GM19468 (cell line): ENCODE results near the gene ELAPOR2.
"Not testable (repeated sequence)": the region's sequence is repeated elsewhere in the genome, so short reads cannot be mapped to it uniquely, and the experiment has no call there.

Experiments used
- ATAC-seq: cut with Tn5 transposase; IDR thresholded peaks from one replicate; pipeline ENCODE4 v1.9.1; 2021; ENCODE audit warnings: mild to moderate bottlenecking, moderate library complexity, moderate number of reproducible peaks; ENCODE audit not compliant: unreplicated experiment; ENCODE audit errors: extremely low read depth

ELAPOR2 gene

GRCh38 chr7:87048839-87049238, 10.6 kb downstream of the ELAPOR2 start:
- no peak for ATAC-seq

GRCh38 chr7:87046456-87046855, 13.0 kb downstream of the ELAPOR2 start:
- no peak for ATAC-seq

GRCh38 chr7:87044713-87045112, 14.7 kb downstream of the ELAPOR2 start:
- not testable (repeated sequence) for ATAC-seq

GRCh38 chr7:87041586-87041985, 17.9 kb downstream of the ELAPOR2 start:
- ATAC-seq = not testable (repeated sequence)

GRCh38 chr7:87039691-87040299, 19.7 kb downstream of the ELAPOR2 start:
- ATAC-seq = not testable (repeated sequence)

- no peak for ATAC-seq
Measured at GRCh38 chr7:87038993-87039690, 20.3 kb downstream of the ELAPOR2 start.

GRCh38 chr7:87036985-87037384, 22.5 kb downstream of the ELAPOR2 start:
- ATAC-seq = no peak

- ATAC-seq = no peak
Measured at GRCh38 chr7:87032604-87033339, 26.7 kb downstream of the ELAPOR2 start.

GRCh38 chr7:87029078-87029477, 30.4 kb downstream of the ELAPOR2 start:
- no peak for ATAC-seq

- no peak for ATAC-seq
Measured at GRCh38 chr7:87028636-87029035, 30.8 kb downstream of the ELAPOR2 start.

- ATAC-seq = peak; percentile 79
Measured at GRCh38 chr7:87027900-87028299, 31.6 kb downstream of the ELAPOR2 start.

GRCh38 chr7:87021285-87021684, 38.2 kb downstream of the ELAPOR2 start:
- no peak for ATAC-seq

- ATAC-seq = no peak
Measured at GRCh38 chr7:87016606-87017005, 42.8 kb downstream of the ELAPOR2 start.

- ATAC-seq = no peak
Measured at GRCh38 chr7:87013840-87014190, 45.6 kb downstream of the ELAPOR2 start.

- ATAC-seq = no peak
Measured at GRCh38 chr7:87013136-87013839, 46.2 kb downstream of the ELAPOR2 start.
